ENCODE data around the gene MARCHF3. TPM values are rescaled to one million over a fixed set of nuclear protein-coding genes. Genes with fewer than 3 reads are reported as not detected.
"Not testable (repeated sequence)": the region's sequence is repeated elsewhere in the genome, so short reads cannot be mapped to it uniquely, and the experiment has no call there.

Gene MARCHF3
- total RNA-seq, 4 donors from 2014 or later: 1.7 to 13.9 (median 2.5) TPM

DNA sequence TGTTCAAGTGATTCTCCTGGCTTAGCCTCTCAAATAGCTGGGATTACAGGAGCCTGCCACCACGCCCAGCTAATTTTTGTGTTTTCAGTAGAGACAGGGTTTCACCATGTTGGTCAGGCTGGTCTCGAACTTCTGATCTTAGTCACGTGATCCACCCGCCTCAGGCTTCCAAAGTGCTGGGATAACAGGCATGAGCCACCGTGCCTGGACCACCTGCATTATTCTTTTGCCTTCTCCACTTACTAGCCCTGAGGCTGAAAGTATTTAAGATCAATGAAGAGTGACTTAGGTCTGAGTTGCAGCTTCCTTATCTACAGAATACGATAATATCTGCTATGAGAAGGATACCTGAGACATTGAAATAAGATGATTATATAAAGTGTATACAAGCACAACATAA, 129.6 kb downstream of the MARCHF3 start:
- H3K36me3 ChIP-seq: peaks cover 0 to 14% (median 0%) of the 10 kb centered on the region in 4 donors
- WGBS: 93% methylated on average over 5 of the region's 6 CpGs
- H3K27me3 ChIP-seq: peaks cover 0 to 7% (median 0%) of the 10 kb centered on the region in 4 donors
- H3K4me3 ChIP-seq: no peak overlapping the region
- no peaks in the 10 kb centered on the region for H3K4me1 ChIP-seq
- no peak for DNase-seq (ENCODE audit: extremely low spot score)
- no peak overlapping the region for H3K27ac ChIP-seq (replicated peaks in 1 of 4)
- intact Hi-C loops (cut with DNase I): no loop called here
- no peak for TF ChIP-seq CTCF (IDR thresholded peaks at IDR 0.05)
- TF ChIP-seq POLR2A (IDR thresholded peaks at IDR 0.05; ENCODE audit: low read depth): no peak
- no peak for TF ChIP-seq EP300 (IDR thresholded peaks at IDR 0.05)
- no peak for TF ChIP-seq POLR2AphosphoS5 (IDR thresholded peaks at IDR 0.05)
- peaks cover 0 to 3% (median 0%) of the 10 kb centered on the region in 4 donors for H3K9me3 ChIP-seq

DNA sequence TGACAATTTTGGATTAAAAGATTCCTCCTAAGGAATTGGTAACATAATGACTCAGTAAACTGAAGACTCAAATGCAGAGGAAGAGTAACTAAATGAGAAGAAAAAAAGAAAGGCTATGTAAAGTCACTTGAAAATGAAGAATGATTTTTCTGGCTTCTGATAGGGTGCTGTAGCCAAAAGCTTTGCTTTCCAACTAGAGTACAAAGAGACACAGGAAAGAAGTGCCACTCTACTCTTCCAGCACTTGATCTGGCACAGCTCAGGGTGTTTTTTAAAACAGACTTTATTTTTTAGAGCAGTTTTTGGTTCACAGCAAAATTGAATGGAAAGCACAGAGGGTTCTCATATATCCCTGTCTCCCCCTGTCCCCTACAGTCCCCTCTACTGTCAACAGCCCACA, 130.9 kb downstream of the MARCHF3 start:
- intact Hi-C loops (cut with DNase I): no loop called here
- Histone ChIP-seq H3K27ac (replicated peaks in 1 of 4) (no peak overlapping the region), H3K27me3 (peaks cover 0 to 9% (median 0%) of the 10 kb centered on the region in 4 donors), H3K4me1 (no peaks in the 10 kb centered on the region), H3K36me3 (peaks cover 0 to 14% (median 0%) of the 10 kb centered on the region in 4 donors), H3K4me3 (no peak overlapping the region), H3K9me3 (peaks cover 0 to 3% (median 0%) of the 10 kb centered on the region in 4 donors)
- no peak for DNase-seq (ENCODE audit: extremely low spot score)
- TF ChIP-seq POLR2A (IDR thresholded peaks at IDR 0.05; ENCODE audit: low read depth): no peak
- no peak for TF ChIP-seq CTCF (IDR thresholded peaks at IDR 0.05)
- no peak for TF ChIP-seq EP300 (IDR thresholded peaks at IDR 0.05)
- TF ChIP-seq POLR2AphosphoS5 (IDR thresholded peaks at IDR 0.05): no peak

DNA sequence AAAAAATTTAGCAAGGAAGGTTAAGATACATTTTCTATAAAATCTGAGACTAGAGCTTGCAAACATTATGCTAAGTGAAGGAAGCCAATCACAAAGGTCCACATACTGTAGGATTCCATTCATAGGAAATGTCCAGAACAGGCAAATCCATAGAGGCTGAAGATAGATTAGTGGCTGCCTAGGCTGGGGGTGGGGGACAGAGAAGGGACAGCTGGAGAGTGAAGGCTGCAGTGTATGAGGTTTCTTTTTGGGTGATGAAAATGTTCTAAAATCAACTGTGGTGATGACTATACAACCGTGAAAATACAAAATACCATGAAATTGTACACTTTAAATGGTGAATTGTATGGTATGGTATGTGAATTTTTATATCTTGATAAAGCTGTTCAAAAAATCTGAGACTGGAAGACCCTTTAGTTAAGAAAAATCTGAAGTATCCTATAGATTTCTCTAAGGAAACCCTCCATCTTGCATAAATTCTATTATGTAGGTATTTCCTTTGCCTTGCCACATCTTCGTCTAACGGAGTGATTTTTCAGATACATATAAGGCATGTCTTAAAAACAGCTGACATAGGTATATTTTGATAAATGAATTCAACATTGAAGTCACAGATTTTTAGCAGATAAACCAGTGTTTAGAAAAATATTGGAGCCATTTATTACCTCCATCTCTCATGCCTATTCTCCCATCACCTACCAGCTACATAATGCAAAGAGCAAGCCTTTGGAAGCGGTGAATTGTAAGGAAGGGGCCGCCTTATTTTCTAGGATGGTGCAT, 132.3 kb downstream of the MARCHF3 start:
- Histone ChIP-seq H3K36me3 (peaks cover 0 to 14% (median 0%) of the 10 kb centered on the region in 4 donors), H3K27ac (replicated peaks in 1 of 4) (no peak overlapping the region), H3K4me3 (no peak overlapping the region), H3K9me3 (peaks cover 0 to 3% (median 0%) of the 10 kb centered on the region in 4 donors), H3K27me3 (peaks cover 0 to 9% (median 0%) of the 10 kb centered on the region in 4 donors), H3K4me1 (no peaks in the 10 kb centered on the region)
- TF ChIP-seq CTCF (IDR thresholded peaks at IDR 0.05) (no peak), EP300 (IDR thresholded peaks at IDR 0.05) (no peak), POLR2AphosphoS5 (IDR thresholded peaks at IDR 0.05) (no peak), POLR2A (IDR thresholded peaks at IDR 0.05; ENCODE audit: low read depth) (no peak)
- WGBS: 76% methylated on average over 5 of the region's 5 CpGs
- no peak for DNase-seq (ENCODE audit: extremely low spot score)
- intact Hi-C loops (cut with DNase I): no loop called here

DNA sequence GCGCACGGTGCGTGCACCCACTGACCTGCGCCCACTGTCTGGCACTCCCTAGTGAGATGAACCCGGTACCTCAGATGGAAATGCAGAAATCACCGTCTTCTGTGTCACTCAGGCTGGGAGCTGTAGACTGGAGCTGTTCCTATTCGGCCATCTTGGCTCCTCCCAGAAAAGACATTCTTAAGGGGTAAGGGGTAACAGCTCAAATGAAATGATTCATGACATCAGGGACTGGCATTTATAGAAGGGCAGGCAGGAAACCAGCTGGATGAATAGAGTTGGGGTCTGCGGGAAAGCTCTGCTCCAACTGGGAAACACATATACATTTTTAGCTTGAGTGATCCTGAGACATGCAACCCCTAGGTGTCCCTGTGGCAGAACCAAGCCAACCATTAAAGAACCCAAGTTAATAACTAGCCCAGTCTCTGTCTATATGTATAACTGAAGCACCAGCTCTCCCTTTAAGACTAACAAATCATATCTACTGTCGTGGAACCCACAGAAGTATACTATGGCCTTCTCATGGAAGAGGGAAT, 134.1 kb downstream of the MARCHF3 start:
- intact Hi-C loops (cut with DNase I): no loop called here
- TF ChIP-seq POLR2AphosphoS5 (IDR thresholded peaks at IDR 0.05): no peak
- Histone ChIP-seq H3K4me1 (no peaks in the 10 kb centered on the region), H3K27ac (replicated peaks in 1 of 4) (no peak overlapping the region), H3K4me3 (no peak overlapping the region), H3K27me3 (peaks cover 0 to 9% (median 0%) of the 10 kb centered on the region in 4 donors), H3K9me3 (peaks cover 0 to 3% (median 0%) of the 10 kb centered on the region in 4 donors), H3K36me3 (peaks cover 0 to 7% (median 0%) of the 10 kb centered on the region in 4 donors)
- 96% methylated on average over 9 of the region's 9 CpGs for WGBS
- no peak for DNase-seq (ENCODE audit: extremely low spot score)

- H3K27me3 ChIP-seq; H3K9me3 ChIP-seq; H3K4me3 ChIP-seq; H3K36me3 ChIP-seq; intact Hi-C loops (cut with DNase I); DNase-seq (ENCODE audit: extremely low spot score); H3K27ac ChIP-seq (replicated peaks in 1 of 4); H3K4me1 ChIP-seq: not testable (repeated sequence)
- 86% methylated on average over 13 of the region's 14 CpGs for WGBS
These were observed 134.6 kb downstream of the MARCHF3 start for GRCh38 chr5:126895712-126896111.

- H3K4me1 ChIP-seq; DNase-seq (ENCODE audit: extremely low spot score); H3K4me3 ChIP-seq; H3K27me3 ChIP-seq; H3K9me3 ChIP-seq; intact Hi-C loops (cut with DNase I); H3K27ac ChIP-seq (replicated peaks in 1 of 4); H3K36me3 ChIP-seq: not testable (repeated sequence)
- 100% methylated on average over 2 of the region's 2 CpGs for WGBS
These were observed 139.9 kb downstream of the MARCHF3 start for GRCh38 chr5:126890414-126890813.

All from esophagus muscularis mucosa (tissue), 4 donors.